DOHH2 (cell line): ENCODE results near the gene IFITM10.

ENCODE experiments used
- H3F3A ChIP-seq: fragments of 200-600 bp; sonication (generic), shearing (Covaris generic); 2 replicates; pipeline ENCODE4 v1.6.0; 2016; ENCODE audit warnings: antibody characterized with exemption, mild to moderate bottlenecking; ENCODE audit not compliant: control insufficient read depth, insufficient read depth
- H3K27ac ChIP-seq: fragments of 200-600 bp; sonication (generic); 2 replicates; pipeline ENCODE4 v1.5.1; 2014; ENCODE audit warnings: low read depth, mild to moderate bottlenecking, low read length, moderate library complexity
- H3K27me3 ChIP-seq: fragments of 200-600 bp; sonication (generic); 2 replicates; pipeline ENCODE4 v1.6.1; 2014; ENCODE audit warnings: mild to moderate bottlenecking, low read length, mixed read lengths; ENCODE audit not compliant: control insufficient read depth
- H3K36me3 ChIP-seq: fragments of 200-600 bp; sonication (generic); 2 replicates; pipeline ENCODE4 v1.6.1; 2014; ENCODE audit warnings: mild to moderate bottlenecking, low read length, moderate library complexity, mixed read lengths; ENCODE audit not compliant: control insufficient read depth
- H3K4me1 ChIP-seq: fragments of 200-600 bp; sonication (generic); 2 replicates; pipeline ENCODE4 v1.6.1; 2014; ENCODE audit warnings: mild to moderate bottlenecking, low read length, mixed read lengths; ENCODE audit not compliant: control insufficient read depth
- H3K4me2 ChIP-seq: fragments of 200-600 bp; sonication (generic); 2 replicates; pipeline ENCODE4 v1.6.0; 2014; ENCODE audit warnings: mild to moderate bottlenecking, low read length, moderate library complexity
- H3K4me3 ChIP-seq: fragments of 200-600 bp; sonication (generic); 2 replicates; pipeline ENCODE4 v1.5.1; 2014; ENCODE audit warnings: mild to moderate bottlenecking, low read length, mixed read lengths
- H3K79me2 ChIP-seq: fragments of 200-600 bp; sonication (generic); 2 replicates; pipeline ENCODE4 v1.6.1; 2014; ENCODE audit warnings: mild to moderate bottlenecking, low read length, mixed read lengths; ENCODE audit not compliant: control insufficient read depth
- H3K9me2 ChIP-seq: fragments of 200-600 bp; sonication (generic); replicated peaks from 2 replicates; pipeline ENCODE4 v1.6.1; 2014; ENCODE audit warnings: mild to moderate bottlenecking, low read length, mixed read lengths; ENCODE audit not compliant: control insufficient read depth
- H3K9me3 ChIP-seq: fragments of 200-600 bp; sonication (generic); 2 replicates; pipeline ENCODE4 v1.6.1; 2014; ENCODE audit warnings: antibody characterized with exemption, low read length, mixed read lengths; ENCODE audit not compliant: control insufficient read depth, insufficient read depth
- H4K20me1 ChIP-seq: fragments of 200-600 bp; sonication (generic); 2 replicates; pipeline ENCODE4 v1.6.0; 2014; ENCODE audit warnings: low read depth, mild to moderate bottlenecking, antibody characterized with exemption, low read length, moderate library complexity; ENCODE audit not compliant: control insufficient read depth, insufficient read depth
- EZH2phosphoT487 ChIP-seq: fragments of 200-600 bp; sonication (generic); IDR thresholded peaks from 2 replicates; pipeline ENCODE4 v1.6.1; 2017; ENCODE audit warnings: borderline replicate concordance, mild to moderate bottlenecking, antibody characterized with exemption, low read length, moderate library complexity, mixed read lengths
- TF ChIP-seq, protein P1 (sequence below): fragments of 200-600 bp; sonication (generic); IDR thresholded peaks from one replicate; pipeline ENCODE4 v1.5.1; 2014; ENCODE audit warnings: antibody characterized with exemption, mild to moderate bottlenecking, low read depth, low read length; ENCODE audit not compliant: poor library complexity, severe bottlenecking

Gene IFITM10

DNA sequence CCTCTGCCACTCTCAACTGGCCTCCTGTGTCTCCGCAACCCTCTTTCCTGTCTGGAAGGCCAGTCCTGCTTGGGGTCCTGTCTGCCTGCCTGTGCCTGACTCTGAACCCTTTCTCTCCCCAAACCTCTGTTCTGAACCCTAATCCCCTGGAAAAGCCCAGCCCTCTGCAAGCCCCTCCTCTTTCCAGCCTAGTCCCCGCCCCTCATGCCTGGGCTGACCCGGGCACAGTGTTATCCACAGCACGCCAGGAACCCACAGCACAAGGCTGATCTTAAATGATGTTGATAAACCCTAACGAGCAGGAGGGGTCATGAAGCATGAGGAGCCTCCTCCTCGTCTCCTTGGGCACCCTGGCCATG, at the start of gene IFITM10:
Gene IFITM10, minus strand, starts transcription at position 115 of the 359 bp plus-strand sequence. CDS start 153 bp downstream, outside the sequence.
- Histone ChIP-seq H3F3A (no peaks in the 10 kb centered on the region), H3K4me2 (no peak within 1 kb of the TSS), H3K79me2 (no peaks in the 10 kb centered on the region), H3K4me1 (no peaks in the 10 kb centered on the region), H3K36me3 (no peaks in the 10 kb centered on the region), H4K20me1 (no peaks in the 10 kb centered on the region), H3K27ac (no peak within 1 kb of the TSS), H3K9me3 (peaks cover 16% of the 10 kb centered on the region; the same call in 1 of the 2 replicates), H3K9me2 (no peaks in the 10 kb centered on the region), H3K27me3 (no peaks in the 10 kb centered on the region), H3K4me3 (no peak within 1 kb of the TSS)
- TF ChIP-seq, protein P1, sequence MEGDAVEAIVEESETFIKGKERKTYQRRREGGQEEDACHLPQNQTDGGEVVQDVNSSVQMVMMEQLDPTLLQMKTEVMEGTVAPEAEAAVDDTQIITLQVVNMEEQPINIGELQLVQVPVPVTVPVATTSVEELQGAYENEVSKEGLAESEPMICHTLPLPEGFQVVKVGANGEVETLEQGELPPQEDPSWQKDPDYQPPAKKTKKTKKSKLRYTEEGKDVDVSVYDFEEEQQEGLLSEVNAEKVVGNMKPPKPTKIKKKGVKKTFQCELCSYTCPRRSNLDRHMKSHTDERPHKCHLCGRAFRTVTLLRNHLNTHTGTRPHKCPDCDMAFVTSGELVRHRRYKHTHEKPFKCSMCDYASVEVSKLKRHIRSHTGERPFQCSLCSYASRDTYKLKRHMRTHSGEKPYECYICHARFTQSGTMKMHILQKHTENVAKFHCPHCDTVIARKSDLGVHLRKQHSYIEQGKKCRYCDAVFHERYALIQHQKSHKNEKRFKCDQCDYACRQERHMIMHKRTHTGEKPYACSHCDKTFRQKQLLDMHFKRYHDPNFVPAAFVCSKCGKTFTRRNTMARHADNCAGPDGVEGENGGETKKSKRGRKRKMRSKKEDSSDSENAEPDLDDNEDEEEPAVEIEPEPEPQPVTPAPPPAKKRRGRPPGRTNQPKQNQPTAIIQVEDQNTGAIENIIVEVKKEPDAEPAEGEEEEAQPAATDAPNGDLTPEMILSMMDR = no peak
- no peak for TF ChIP-seq EZH2phosphoT487

DNA sequence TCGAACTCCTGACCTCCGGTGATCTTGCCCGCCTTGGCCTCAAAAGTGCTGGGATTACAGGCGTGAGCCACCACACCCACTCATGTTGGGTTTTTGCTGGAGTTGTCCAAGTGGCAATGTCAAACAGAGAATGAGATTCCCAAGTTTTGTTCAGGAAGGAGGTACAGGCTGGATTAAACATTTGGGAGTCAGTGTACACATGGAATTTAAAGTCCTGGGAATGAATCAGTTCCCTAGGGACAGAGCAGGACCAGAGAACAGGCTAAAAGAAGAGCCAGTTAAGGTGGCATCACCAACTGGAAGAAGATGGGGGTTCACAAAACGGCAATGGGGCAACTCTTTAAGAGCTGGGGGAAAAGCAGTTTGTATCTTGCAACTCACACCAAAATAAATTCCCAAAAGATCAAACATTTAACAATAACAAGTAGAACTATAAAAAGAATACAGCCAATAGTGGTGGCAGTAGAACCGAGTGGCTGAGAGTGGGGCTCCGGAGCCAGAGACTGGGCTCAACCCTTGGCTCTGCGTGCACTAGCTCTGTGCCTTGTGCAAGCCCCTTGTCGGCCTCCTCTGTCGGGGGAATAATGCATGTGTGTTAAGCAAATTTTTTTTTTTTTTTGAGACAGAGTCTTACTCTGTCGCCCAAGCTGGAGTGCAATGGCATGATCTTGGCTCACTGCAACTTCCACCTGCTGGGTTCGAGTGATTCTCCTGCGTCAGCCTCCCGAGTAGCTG, 47.2 kb upstream of the IFITM10 start:
- Histone ChIP-seq H3K9me2 (no peaks in the 10 kb centered on the region), H3K4me3 (no peak overlapping the region), H3K9me3 (no peaks in the 10 kb centered on the region), H3K27ac (no peak overlapping the region), H3K4me1 (no peaks in the 10 kb centered on the region), H3K79me2 (no peaks in the 10 kb centered on the region), H3F3A (no peaks in the 10 kb centered on the region), H3K36me3 (no peaks in the 10 kb centered on the region), H4K20me1 (no peaks in the 10 kb centered on the region), H3K4me2 (no peak overlapping the region), H3K27me3 (no peaks in the 10 kb centered on the region)
- TF ChIP-seq, protein P1 = no peak
- TF ChIP-seq EZH2phosphoT487 = no peak

DNA sequence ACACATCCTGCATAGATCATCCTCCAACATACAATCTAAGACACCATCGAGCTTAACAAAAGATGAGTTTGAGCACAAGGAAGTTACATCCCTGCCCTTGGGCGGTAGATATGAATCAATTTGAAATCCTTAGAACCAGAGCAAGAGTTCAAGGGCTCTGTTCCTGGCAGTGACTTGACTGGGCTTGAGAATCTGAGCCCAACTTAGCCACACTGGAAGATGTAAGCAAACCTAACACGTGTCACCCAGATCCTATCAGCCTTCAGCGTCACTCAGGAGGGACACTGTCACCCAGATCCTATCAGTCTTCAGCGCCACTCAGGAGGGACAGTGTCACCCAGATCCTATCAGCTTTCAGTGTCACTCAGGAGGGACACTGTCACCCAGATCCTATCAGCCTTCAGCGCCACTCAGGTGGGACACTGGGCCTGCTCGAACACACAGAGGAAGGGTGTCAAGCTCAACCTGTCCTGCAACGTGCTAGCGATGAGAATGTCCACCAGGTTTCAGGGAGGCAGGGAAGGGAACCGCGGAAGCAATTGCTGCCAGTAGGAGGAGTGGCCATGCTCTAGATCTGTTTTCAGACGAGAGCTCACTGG, 46.1 kb upstream of the IFITM10 start:
- H4K20me1 ChIP-seq = no peaks in the 10 kb centered on the region
- no peaks in the 10 kb centered on the region for H3K9me3 ChIP-seq
- H3K4me2 ChIP-seq = no peak overlapping the region
- no peaks in the 10 kb centered on the region for H3F3A ChIP-seq
- H3K36me3 ChIP-seq = no peaks in the 10 kb centered on the region
- no peak overlapping the region for H3K4me3 ChIP-seq
- H3K4me1 ChIP-seq = no peaks in the 10 kb centered on the region
- no peak for TF ChIP-seq EZH2phosphoT487
- TF ChIP-seq, protein P1 = no peak
- H3K27me3 ChIP-seq = no peaks in the 10 kb centered on the region
- no peaks in the 10 kb centered on the region for H3K9me2 ChIP-seq
- no peaks in the 10 kb centered on the region for H3K79me2 ChIP-seq
- no peak overlapping the region for H3K27ac ChIP-seq
